HEK293T (cell line): Measurements from ENCODE around the gene ARHGEF26.

Experiments
- BHLHE40 ChIP-seq: fragments of 450-650 bp; IDR thresholded peaks from 2 replicates; pipeline ENCODE4 v1.6.1; 2016; ENCODE audit warnings: mild to moderate bottlenecking, moderate library complexity, borderline replicate concordance
- CTBP1 ChIP-seq: fragments of 450-650 bp; IDR thresholded peaks from 2 replicates; pipeline ENCODE4 v1.6.1; 2016; ENCODE audit warnings: borderline replicate concordance
- FOXK2 ChIP-seq: fragments of 450-650 bp; IDR thresholded peaks from 2 replicates; pipeline ENCODE4 v1.6.1; 2016; ENCODE audit warnings: mild to moderate bottlenecking
- FOXM1 ChIP-seq: fragments of 450-650 bp; IDR thresholded peaks from 2 replicates; pipeline ENCODE4 v1.6.1; 2017; ENCODE audit warnings: mild to moderate bottlenecking, borderline replicate concordance

DNA sequence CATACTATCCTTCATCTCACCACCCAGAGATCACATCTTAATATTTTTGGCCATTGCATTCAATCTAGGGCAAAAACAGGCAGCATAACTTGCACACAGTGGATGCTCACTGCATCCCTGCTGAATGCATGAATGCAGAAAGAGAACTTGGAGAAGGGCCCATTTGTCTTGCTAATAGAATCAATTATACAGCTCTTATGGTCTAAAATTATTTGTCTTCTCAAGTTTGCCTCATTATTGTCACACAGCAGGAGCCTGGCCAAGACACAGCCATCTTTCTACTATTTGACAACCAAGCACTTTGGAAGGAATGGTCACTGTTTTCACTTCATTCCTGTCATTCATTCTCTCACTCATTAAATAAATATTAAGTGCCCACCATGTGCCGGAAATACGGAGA, 1.2 kb upstream of the ARHGEF26 start:
- TF ChIP-seq FOXM1: no peak
- no peak for TF ChIP-seq FOXK2
- TF ChIP-seq CTBP1: no peak
- no peak for TF ChIP-seq BHLHE40
